LNCaP clone FGC (cell line): ENCODE data around the gene TRMT6.

Experiments
- DNase-seq: peaks from one replicate; pipeline ENCODE4 v3.0.0-alpha.2; 2011; ENCODE audit warnings: low read depth
- H3K4me3 ChIP-seq: 2 replicates; pipeline ENCODE4 v1.5.1; 2011; ENCODE audit warnings: mild to moderate bottlenecking, low read depth, low read length, control low read depth
- TF ChIP-seq, protein P1 (sequence below): IDR thresholded peaks from 2 replicates; pipeline ENCODE4 v1.5.1; 2012; ENCODE audit warnings: mild to moderate bottlenecking; ENCODE audit not compliant: control insufficient read depth, insufficient read depth; ENCODE audit errors: extremely low read depth

The TRMT6 gene

DNA sequence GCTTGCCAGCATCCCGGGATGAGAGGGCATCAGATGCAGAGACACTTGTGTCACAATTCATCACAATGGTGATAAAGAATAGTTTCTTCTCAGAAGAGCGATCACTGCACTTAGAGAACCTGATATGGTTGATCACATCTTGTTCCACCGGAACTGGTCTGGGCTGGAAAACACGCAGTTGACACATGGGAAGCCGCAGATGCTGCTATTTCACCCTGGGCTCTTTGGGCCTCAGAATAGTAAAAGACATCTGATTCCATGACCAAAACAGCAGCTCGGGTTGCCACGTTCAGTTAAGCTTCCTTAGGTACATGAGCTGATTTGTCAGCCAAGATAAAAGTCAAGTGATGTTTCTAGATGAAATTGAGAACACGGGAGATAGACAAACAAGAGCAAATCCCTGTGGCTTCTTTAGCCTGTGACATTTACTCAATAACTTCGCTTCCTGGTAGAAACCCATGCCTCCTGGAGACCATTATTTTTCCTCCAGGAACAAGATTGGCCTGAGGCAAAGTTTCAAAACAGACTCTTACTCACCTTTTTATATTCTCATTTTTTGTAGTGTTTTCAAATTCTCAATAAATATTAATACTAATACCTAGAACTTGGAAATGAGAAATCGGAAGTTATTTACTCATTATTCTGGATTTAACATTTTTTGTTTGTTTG is 59.4 kb downstream of the TRMT6 start:
- no peak overlapping the region for H3K4me3 ChIP-seq
- TF ChIP-seq, protein P1, sequence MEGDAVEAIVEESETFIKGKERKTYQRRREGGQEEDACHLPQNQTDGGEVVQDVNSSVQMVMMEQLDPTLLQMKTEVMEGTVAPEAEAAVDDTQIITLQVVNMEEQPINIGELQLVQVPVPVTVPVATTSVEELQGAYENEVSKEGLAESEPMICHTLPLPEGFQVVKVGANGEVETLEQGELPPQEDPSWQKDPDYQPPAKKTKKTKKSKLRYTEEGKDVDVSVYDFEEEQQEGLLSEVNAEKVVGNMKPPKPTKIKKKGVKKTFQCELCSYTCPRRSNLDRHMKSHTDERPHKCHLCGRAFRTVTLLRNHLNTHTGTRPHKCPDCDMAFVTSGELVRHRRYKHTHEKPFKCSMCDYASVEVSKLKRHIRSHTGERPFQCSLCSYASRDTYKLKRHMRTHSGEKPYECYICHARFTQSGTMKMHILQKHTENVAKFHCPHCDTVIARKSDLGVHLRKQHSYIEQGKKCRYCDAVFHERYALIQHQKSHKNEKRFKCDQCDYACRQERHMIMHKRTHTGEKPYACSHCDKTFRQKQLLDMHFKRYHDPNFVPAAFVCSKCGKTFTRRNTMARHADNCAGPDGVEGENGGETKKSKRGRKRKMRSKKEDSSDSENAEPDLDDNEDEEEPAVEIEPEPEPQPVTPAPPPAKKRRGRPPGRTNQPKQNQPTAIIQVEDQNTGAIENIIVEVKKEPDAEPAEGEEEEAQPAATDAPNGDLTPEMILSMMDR = no peak
- no peak for DNase-seq

DNA sequence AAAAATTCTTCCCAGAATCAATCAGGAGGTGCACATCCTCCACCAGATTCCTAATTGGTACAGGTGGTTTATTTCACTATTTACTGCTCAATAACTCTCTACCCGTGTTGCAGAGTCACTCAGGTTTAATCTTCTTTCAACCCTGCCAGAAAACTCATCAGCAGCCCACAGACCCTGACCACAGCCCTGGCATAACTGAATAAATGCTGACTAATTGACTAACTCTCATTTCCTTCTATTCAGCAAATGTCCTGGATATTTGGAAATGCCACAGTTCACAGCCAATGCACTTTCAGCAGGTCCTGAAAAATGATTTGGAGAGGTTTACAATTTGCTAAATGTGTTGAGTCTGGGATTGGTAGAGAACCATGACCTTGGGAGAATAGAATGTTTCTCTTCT is 62.3 kb downstream of the TRMT6 start:
- no peak overlapping the region for H3K4me3 ChIP-seq
- no peak for DNase-seq
- TF ChIP-seq, protein P1 = no peak

DNA sequence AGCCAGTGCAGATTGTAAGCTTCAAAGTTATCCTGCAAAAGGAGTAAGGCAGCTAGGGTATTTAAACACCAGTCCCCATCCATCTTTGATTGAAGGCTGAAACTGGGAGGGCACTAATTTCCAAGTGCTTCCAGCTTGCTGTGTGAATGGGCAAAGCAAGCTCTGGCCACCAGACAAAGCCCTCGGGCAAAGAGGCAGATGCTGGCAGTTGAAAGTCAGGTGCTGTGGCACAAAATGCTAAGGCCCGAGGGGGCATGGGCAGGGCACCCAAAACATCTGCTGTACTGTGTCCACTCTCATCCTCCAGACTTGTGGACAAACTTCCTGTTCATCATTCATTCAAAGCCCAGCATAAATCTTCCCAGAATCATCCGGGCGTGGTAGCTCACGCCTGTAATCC is 62.9 kb downstream of the TRMT6 start:
- no peak overlapping the region for H3K4me3 ChIP-seq
- TF ChIP-seq, protein P1 = no peak
- no peak for DNase-seq
